Caco-2 (cell line): Measurements from ENCODE around the gene CNDP2. TPM values are rescaled to one million over a fixed set of nuclear protein-coding genes. Genes with fewer than 3 reads are reported as not detected.

Source experiments
- Bru-seq: library from RNA; stranded (reverse); fragments of 400-500 nt; gene quantifications from one replicate; lab custom pipeline; 2021; lab: Mats Ljungman, UMichigan
- BruChase-seq, 2 experiments: library from RNA; stranded (reverse); fragments of 400-500 nt; gene quantifications; one replicate each; lab custom pipeline; 2021; lab: Mats Ljungman, UMichigan
- BruUV-seq: library from RNA; stranded (reverse); fragments of 400-500 nt; replicated peaks from 2 replicates; lab custom pipeline; 2021; lab: Mats Ljungman, UMichigan
- CTCF ChIA-PET: fragments of 300-600 bp; sonication (Branson Sonifier 250); formaldehyde crosslinking; loops from one replicate; lab custom pipeline; 2022; ENCODE audit warnings: antibody characterized with exemption; lab: Charles Lee
- POLR2A ChIA-PET: fragments of 300-600 bp; sonication (Branson Sonifier 250); formaldehyde crosslinking; loops from one replicate; lab custom pipeline; 2022; ENCODE audit warnings: antibody characterized with exemption; lab: Charles Lee
- DNase-seq, 2 experiments: peaks; one replicate each; pipeline versions ENCODE4 v3.0.0 to v3.0.0-alpha.2; 2020 to 2022
- H3K27me3 ChIP-seq: replicated peaks from 2 replicates; pipeline ENCODE4 v1.6.0; 2011; ENCODE audit warnings: low read length; ENCODE audit not compliant: control insufficient read depth, insufficient read depth
- H3K36me3 ChIP-seq: 2 replicates; pipeline ENCODE4 v1.5.1; 2011; ENCODE audit warnings: low read length; ENCODE audit not compliant: control insufficient read depth, insufficient read depth
- H3K4me1 ChIP-seq: fragments of 250-450 bp; sonication (Bioruptor Pico); 2 replicates; pipeline ENCODE4 v1.5.1; 2020; ENCODE audit warnings: mild to moderate bottlenecking
- H3K4me3 ChIP-seq: 2 replicates; pipeline ENCODE4 v1.5.1; 2011; ENCODE audit warnings: low read depth, mild to moderate bottlenecking, control low read depth, low read length
- H3K9me3 ChIP-seq: fragments of 250-450 bp; sonication (Bioruptor Pico); 2 replicates; pipeline ENCODE4 v1.5.1; 2020; ENCODE audit warnings: mild to moderate bottlenecking, moderate library complexity
- H3K27ac Mint-ChIP-seq: one replicate; pipeline ENCODE4 v1.8.0; 2022; ENCODE audit warnings: mixed read lengths; ENCODE audit not compliant: unreplicated experiment
- H3K27me3 Mint-ChIP-seq: one replicate; pipeline ENCODE4 v1.8.0; 2022; ENCODE audit warnings: mixed read lengths; ENCODE audit not compliant: insufficient read depth, unreplicated experiment
- H3K36me3 Mint-ChIP-seq: one replicate; pipeline ENCODE4 v1.8.0; 2022; ENCODE audit warnings: mild to moderate bottlenecking, mixed read lengths; ENCODE audit not compliant: insufficient read depth, unreplicated experiment
- H3K4me1 Mint-ChIP-seq: one replicate; pipeline ENCODE4 v1.8.0; 2022; ENCODE audit warnings: low read depth, mixed read lengths; ENCODE audit not compliant: unreplicated experiment
- H3K4me3 Mint-ChIP-seq: one replicate; pipeline ENCODE4 v1.8.0; 2022; ENCODE audit warnings: mild to moderate bottlenecking, moderate library complexity, mixed read lengths; ENCODE audit not compliant: unreplicated experiment
- H3K9me3 Mint-ChIP-seq: one replicate; pipeline ENCODE4 v1.8.0; 2022; ENCODE audit warnings: mixed read lengths; ENCODE audit not compliant: unreplicated experiment
- CTCF ChIP-seq, 2 experiments: fragments of 200-600 bp in 1 of 2; IDR thresholded peaks; 1 replicate in 1 of 2; 2 replicates in 1 of 2; pipeline versions ENCODE4 v1.5.1 to v1.8.0; 2011 to 2022; ENCODE audit warnings: antibody characterized with exemption in 1 of 2, control low read depth in 1 of 2, inconsistent platforms in 1 of 2, low read depth in 1 of 2, low read length in 1 of 2, mild to moderate bottlenecking in 1 of 2, moderate library complexity in 1 of 2; ENCODE audit not compliant: insufficient read depth in 1 of 2, severe bottlenecking in 1 of 2, unreplicated experiment in 1 of 2
- intact Hi-C: fragments of 100-400 bp; cut with micrococcal nuclease; formaldehyde crosslinking; loops from one replicate; pipeline ENCODE4 v1.10.0; 2022; ENCODE audit not compliant: unreplicated experiment
- long read RNA-seq: library from polyadenylated mRNA; stranded (forward); transcript quantifications from one replicate; pipeline ENCODE4 v2.0.0, GENCODE V29; 2022
- total RNA-seq: library from RNA; stranded (reverse); gene quantifications from 2 replicates; pipeline ENCODE4 v1.2.3, GENCODE V29; 2022

CNDP2 gene
- total RNA-seq (95.1 and 113 TPM in 2 replicates), Bru-seq, nascent RNA (percentile 73 among the genes with signal in this experiment), BruChase-seq, experiment 1, labeled RNA remaining after a 2-hour chase (percentile 73 among the genes with signal in this experiment), BruChase-seq, experiment 2, labeled RNA remaining after a 6-hour chase (percentile 84 among the genes with signal in this experiment)
- long read RNA-seq, full-length matches to known transcripts: 140 of 189 reads
- long read RNA-seq, partial matches to known transcripts: 26 of 189 reads
- long read RNA-seq, other reads (novel, unspliced or antisense): 23 of 189 reads

- Mint-ChIP-seq H3K27ac (peak within 1 kb of the TSS; percentile 93), H3K9me3 (no peaks in the 10 kb centered on the region), H3K36me3 (peaks cover 9% of the 10 kb centered on the region), H3K27me3 (no peaks in the 10 kb centered on the region), H3K4me1 (no peaks in the 10 kb centered on the region), H3K4me3 (peak within 1 kb of the TSS; percentile 93)
- POLR2A ChIA-PET: interaction anchor here (0.7 to 1.6 kb wide), 7 partner anchors 13 to 143 kb away, joined by 3 to 7 read pairs (median 4); no protein-coding TSS in a partner anchor
- Histone ChIP-seq H3K27me3 (no peaks in the 10 kb centered on the region), H3K36me3 (no peaks in the 10 kb centered on the region), H3K4me1 (no peaks in the 10 kb centered on the region), H3K4me3 (peak within 1 kb of the TSS; percentile 70), H3K9me3 (no peaks in the 10 kb centered on the region)
- TF ChIP-seq CTCF (IDR thresholded peaks at IDR 0.05; ENCODE audit: insufficient read depth in 1 of 2, low read depth in 1 of 2, low read length in 1 of 2, severe bottlenecking in 1 of 2, unreplicated experiment in 1 of 2): no peak
- intact Hi-C loops: loop anchor here (1.0 to 2.0 kb wide), 4 partner anchors 15 to 56 kb away; no protein-coding TSS in a partner anchor
- TSS peak; percentile 96 for BruUV-seq
- peak; percentile 97 for DNase-seq
- CTCF ChIA-PET: interaction anchor here (0.6 to 1.5 kb wide), 4 partner anchors 21 to 142 kb away, joined by 3 to 5 read pairs (median 4); no protein-coding TSS in a partner anchor
Measured at GRCh38 chr18:74495581-74496507, at the start of gene CNDP2. Gene CNDP2 (plus strand): TSS chr18:74496363. CDS start chr18:74499974, 3,611 bp downstream.

GRCh38 chr18:74446631-74447403 is 49.3 kb upstream of the CNDP2 start:
- Histone ChIP-seq H3K27me3 (no peaks in the 10 kb centered on the region), H3K4me3 (no peak overlapping the region), H3K4me1 (peaks cover 3% of the 10 kb centered on the region; the same call in 1 of the 2 replicates), H3K36me3 (no peaks in the 10 kb centered on the region), H3K9me3 (no peaks in the 10 kb centered on the region)
- intact Hi-C loops: no loop called here
- CTCF ChIA-PET: no interaction called here
- no peak for TF ChIP-seq CTCF (IDR thresholded peaks at IDR 0.05; ENCODE audit: insufficient read depth in 1 of 2, low read depth in 1 of 2, low read length in 1 of 2, severe bottlenecking in 1 of 2, unreplicated experiment in 1 of 2)
- Mint-ChIP-seq H3K4me3 (no peak overlapping the region), H3K27me3 (no peaks in the 10 kb centered on the region), H3K36me3 (no peaks in the 10 kb centered on the region), H3K9me3 (no peaks in the 10 kb centered on the region), H3K27ac (no peak overlapping the region), H3K4me1 (no peaks in the 10 kb centered on the region)
- BruUV-seq: no TSS peak
- DNase-seq: no peak
- POLR2A ChIA-PET: no interaction called here
